ENCODE data around the gene TAF1C. TPM values are rescaled to one million over a fixed set of nuclear protein-coding genes. Genes with fewer than 3 reads are reported as not detected.
A peak's percentile ranks its signal among the peaks of the same experiment; 100 is the strongest.

Gene TAF1C
- total and polyA plus RNA-seq, 7 donors: 5.4 to 49.0 (median 20.7) TPM

DNA sequence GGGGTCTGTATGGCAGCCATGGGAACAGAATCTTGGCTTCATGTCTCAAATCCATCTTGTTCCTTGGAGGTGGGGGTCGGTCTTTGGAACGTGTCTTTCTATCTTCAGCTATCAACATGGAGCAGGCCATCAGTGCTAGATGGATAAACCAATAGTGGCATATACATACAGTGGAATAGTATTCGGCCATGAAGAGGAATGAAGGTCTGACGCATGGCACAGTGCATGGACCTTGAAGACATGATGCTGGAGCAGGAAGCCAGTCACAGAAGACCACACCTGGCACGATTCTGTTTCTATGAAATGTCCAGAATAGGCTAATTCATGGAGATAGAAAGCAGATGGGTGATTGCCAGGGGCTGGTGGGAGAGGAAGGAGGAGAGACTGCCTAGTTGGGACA, 45.2 kb upstream of the TAF1C start:
- Histone ChIP-seq H3K4me3 (no peak overlapping the region), H3K27me3 (no peaks in the 10 kb centered on the region), H3K4me1 (peaks cover 0 to 17% (median 15%) of the 10 kb centered on the region in 4 donors), H3K27ac (no peak overlapping the region), H3K9me3 (no peaks in the 10 kb centered on the region), H3K36me3 (no peaks in the 10 kb centered on the region)
- no peak for DNase-seq
- TF ChIP-seq CTCF (IDR thresholded peaks at IDR 0.05) (no peak), POLR2A (IDR thresholded peaks at IDR 0.05) (no peak), POLR2AphosphoS5 (IDR thresholded peaks at IDR 0.05) (no peak), EP300 (IDR thresholded peaks at IDR 0.05) (no peak)
- WGBS, 2 donors: 89 to 91% methylated on average over 5 of the region's 5 CpGs
- intact Hi-C loops (cut with DNase I): no loop called here

DNA sequence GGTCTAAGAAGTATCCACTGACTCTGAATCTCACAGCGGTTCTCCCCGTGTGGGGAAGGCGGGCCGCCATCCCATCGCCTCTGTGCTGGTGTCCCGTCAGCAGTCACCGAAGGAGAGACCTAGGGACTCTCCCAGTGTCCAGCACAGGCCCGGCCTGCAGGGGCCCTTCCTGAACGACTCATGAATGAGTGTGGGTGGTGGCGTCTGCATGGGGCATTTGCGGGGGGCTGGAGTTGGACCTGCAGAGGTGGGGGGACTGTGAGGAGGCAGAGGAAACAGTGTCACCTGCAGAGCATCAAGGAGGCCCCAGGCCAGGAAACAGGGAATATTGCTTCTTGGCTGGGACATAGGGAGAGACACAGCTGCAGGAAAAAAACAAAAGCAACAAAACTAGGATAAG, 42.6 kb upstream of the TAF1C start:
- peaks cover 0 to 14% (median 12%) of the 10 kb centered on the region in 4 donors for H3K4me1 ChIP-seq
- 91 to 92% methylated on average over 11 of the region's 11 CpGs for WGBS, 2 donors
- H3K4me3 ChIP-seq: no peak overlapping the region
- H3K36me3 ChIP-seq: no peaks in the 10 kb centered on the region
- TF ChIP-seq POLR2AphosphoS5 (IDR thresholded peaks at IDR 0.05) (no peak), POLR2A (IDR thresholded peaks at IDR 0.05) (no peak), CTCF (IDR thresholded peaks at IDR 0.05) (no peak)
- no peaks in the 10 kb centered on the region for H3K9me3 ChIP-seq
- DNase-seq: no peak
- H3K27ac ChIP-seq: no peak overlapping the region
- intact Hi-C loops (cut with DNase I): no loop called here
- no peaks in the 10 kb centered on the region for H3K27me3 ChIP-seq

DNA sequence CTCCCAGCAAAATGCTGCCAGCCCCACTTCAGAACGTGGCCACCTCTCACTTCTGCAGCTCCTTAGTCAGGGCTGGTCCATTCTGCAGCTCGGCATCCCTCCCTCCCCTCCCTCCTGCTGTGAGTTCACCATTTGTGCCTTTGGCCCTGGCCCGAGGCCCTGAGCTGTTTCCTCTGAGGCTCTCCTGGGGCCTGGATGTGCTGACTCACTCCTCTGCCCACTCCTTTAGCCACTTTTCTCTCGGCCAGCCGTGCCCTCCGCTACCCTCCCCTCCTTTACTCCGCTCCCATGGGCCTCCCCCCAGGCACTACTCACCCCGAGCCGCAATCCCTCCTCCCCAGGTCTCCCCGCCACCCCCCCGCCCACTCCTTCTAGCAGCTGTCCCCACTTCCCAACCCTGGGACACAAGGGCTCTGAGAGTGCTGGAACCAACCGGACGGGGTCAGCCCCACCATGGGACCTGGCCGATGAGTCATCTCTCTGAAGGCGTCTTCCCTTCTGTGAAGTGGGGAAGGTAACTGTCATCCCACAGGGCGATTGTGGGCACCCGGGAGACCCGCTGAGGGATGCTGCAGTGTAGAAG, 41.5 kb upstream of the TAF1C start:
- TF ChIP-seq EP300 (IDR thresholded peaks at IDR 0.05) (no peak), POLR2A (IDR thresholded peaks at IDR 0.05) (no peak), POLR2AphosphoS5 (IDR thresholded peaks at IDR 0.05) (peak in 1 of 4 donors; percentile 4), CTCF (IDR thresholded peaks at IDR 0.05) (no peak)
- H3K9me3 ChIP-seq: no peaks in the 10 kb centered on the region
- intact Hi-C loops (cut with DNase I): no loop called here
- H3K4me1 ChIP-seq: peaks cover 0 to 14% (median 12%) of the 10 kb centered on the region in 4 donors
- peak; percentile 83 for DNase-seq
- peak overlapping the region in 3 of 4 donors; percentile 10 to 57 (median 39) for H3K27ac ChIP-seq
- no peaks in the 10 kb centered on the region for H3K36me3 ChIP-seq
- no peaks in the 10 kb centered on the region for H3K27me3 ChIP-seq
- no peak overlapping the region for H3K4me3 ChIP-seq
- 50 to 71% methylated on average over 18 of the region's 18 CpGs for WGBS, 2 donors

DNA sequence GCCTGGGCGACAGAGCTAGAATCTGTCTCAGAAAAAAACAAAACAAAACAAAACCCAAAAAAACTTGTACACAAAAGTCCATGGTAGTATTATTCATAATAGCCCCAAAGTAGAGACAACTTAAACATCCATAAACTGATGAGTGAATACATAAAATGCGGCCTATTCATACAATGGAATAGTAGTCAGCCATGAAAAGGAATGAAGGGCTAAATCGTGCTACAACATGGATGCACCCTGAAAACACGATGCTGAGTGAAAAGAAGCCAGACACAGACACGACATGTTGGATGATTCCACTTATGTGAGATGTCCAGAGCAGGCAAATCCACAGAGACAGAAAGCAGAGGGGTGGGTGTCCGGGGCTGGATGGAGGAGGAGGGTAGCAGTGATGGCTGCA, 40.7 kb upstream of the TAF1C start:
- no peak overlapping the region for H3K27ac ChIP-seq
- no peaks in the 10 kb centered on the region for H3K9me3 ChIP-seq
- TF ChIP-seq CTCF (IDR thresholded peaks at IDR 0.05) (no peak), POLR2A (IDR thresholded peaks at IDR 0.05) (no peak), EP300 (IDR thresholded peaks at IDR 0.05) (no peak), POLR2AphosphoS5 (IDR thresholded peaks at IDR 0.05) (no peak)
- 90% methylated on average over 6 of the region's 6 CpGs for WGBS, 2 donors
- intact Hi-C loops (cut with DNase I): no loop called here
- DNase-seq: no peak
- no peak overlapping the region for H3K4me3 ChIP-seq
- no peaks in the 10 kb centered on the region for H3K36me3 ChIP-seq
- peaks cover 0 to 14% (median 12%) of the 10 kb centered on the region in 4 donors for H3K4me1 ChIP-seq
- no peaks in the 10 kb centered on the region for H3K27me3 ChIP-seq

DNA sequence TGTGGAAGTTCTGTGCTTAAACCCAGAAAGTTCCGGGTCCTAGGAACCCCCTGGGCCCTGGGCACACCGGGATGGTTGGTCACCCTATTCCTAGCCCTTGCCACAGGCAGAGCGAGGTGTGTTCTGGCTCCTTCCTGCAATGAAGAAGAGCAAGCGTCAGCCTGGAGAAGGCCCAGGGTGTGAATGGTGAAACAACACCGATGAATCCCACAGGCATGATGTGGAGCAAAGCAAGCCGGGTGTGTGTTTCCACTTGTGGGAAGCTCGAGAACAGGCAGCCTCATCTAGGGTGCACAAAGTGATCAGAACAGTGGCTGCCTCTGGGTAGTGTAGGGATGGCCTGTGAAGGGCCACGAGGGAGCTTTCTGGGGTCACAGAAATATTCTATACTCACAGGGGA, 39.2 kb upstream of the TAF1C start:
- Histone ChIP-seq H3K27ac (no peak overlapping the region), H3K27me3 (no peaks in the 10 kb centered on the region), H3K4me1 (peaks cover 0 to 14% (median 12%) of the 10 kb centered on the region in 4 donors), H3K4me3 (no peak overlapping the region), H3K36me3 (no peaks in the 10 kb centered on the region), H3K9me3 (no peaks in the 10 kb centered on the region)
- no peak for DNase-seq
- 80 to 83% methylated on average over 8 of the region's 8 CpGs for WGBS, 2 donors
- TF ChIP-seq POLR2A (IDR thresholded peaks at IDR 0.05) (no peak), EP300 (IDR thresholded peaks at IDR 0.05) (no peak), CTCF (IDR thresholded peaks at IDR 0.05) (no peak), POLR2AphosphoS5 (IDR thresholded peaks at IDR 0.05) (no peak)
- intact Hi-C loops (cut with DNase I): no loop called here

Data from sigmoid colon (tissue), 7 donors.